ENCODE data around the gene DCUN1D4.

- TF ChIP-seq CTCF (IDR thresholded peaks at IDR 0.05; ENCODE audit: low read depth, low read length, missing input control): no peak
- no peak for TF ChIP-seq YY1 (IDR thresholded peaks at IDR 0.05)
- no peak for TF ChIP-seq TAF1 (conservative IDR thresholded peaks at IDR 0.05)
- TF ChIP-seq MAX (IDR thresholded peaks at IDR 0.05): no peak
- no peak for TF ChIP-seq NR2F2 (IDR thresholded peaks at IDR 0.05)
- no peak for TF ChIP-seq ZBTB33 (IDR thresholded peaks at IDR 0.05)
- TF ChIP-seq JUND (IDR thresholded peaks at IDR 0.05): no peak
- TF ChIP-seq REST (IDR thresholded peaks at IDR 0.05): no peak
- TF ChIP-seq RAD21 (IDR thresholded peaks at IDR 0.05): no peak
Measured at GRCh38 chr4:51930557-51930956, 87.6 kb downstream of the DCUN1D4 start.

Data from liver (tissue), 3 donors.